ENCODE results near the gene IFNL2. TPM values are rescaled to one million over a fixed set of nuclear protein-coding genes. Genes with fewer than 3 reads are reported as not detected.

Gene IFNL2
- total and polyA plus RNA-seq, 2 donors (not counting 3 experiments of a cell fraction or from before 2014, with no cell fraction given): not detected

DNA sequence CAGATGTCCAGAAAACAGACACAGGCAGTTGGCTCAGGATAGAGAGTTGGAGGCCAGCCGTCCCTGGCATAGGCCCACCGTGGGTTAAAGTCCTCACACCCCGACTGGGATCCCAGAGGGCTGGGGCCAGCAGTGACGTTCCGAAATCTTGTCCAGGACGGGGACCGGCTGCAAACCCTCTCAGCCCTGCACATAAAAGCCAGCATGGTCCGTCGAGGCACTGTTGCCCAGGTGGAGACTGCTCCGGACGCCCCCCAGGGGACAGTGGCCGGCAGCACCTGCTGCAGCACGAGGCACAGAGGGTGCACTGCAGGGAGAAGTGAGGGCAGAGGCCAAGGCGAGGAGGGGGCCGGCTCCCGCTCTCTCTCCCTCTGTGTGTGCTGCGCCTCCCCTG is 4.3 kb upstream of the IFNL2 start:
- ChIA-PET POLR2A (no interaction called here), CTCF (interaction anchor here (1.0 kb wide), 1 partner anchor 9 kb away, joined by 3 read pairs; no protein-coding TSS in a partner anchor)
- dilution Hi-C loops (cut with MboI; ENCODE audit: extremely low pct_ligation_motif_present, low sequenced_read_pairs) (no loop called here), intact Hi-C loops (cut with micrococcal nuclease) (no loop called here)
- no peak for TF ChIP-seq MYC (IDR thresholded peaks at IDR 0.05; ENCODE audit: low read depth, low read length)
- no peak for TF ChIP-seq GATA2 (IDR thresholded peaks at IDR 0.05; ENCODE audit: insufficient read depth, insufficient read length, low read depth, low read length)
- TF ChIP-seq, protein P1, sequence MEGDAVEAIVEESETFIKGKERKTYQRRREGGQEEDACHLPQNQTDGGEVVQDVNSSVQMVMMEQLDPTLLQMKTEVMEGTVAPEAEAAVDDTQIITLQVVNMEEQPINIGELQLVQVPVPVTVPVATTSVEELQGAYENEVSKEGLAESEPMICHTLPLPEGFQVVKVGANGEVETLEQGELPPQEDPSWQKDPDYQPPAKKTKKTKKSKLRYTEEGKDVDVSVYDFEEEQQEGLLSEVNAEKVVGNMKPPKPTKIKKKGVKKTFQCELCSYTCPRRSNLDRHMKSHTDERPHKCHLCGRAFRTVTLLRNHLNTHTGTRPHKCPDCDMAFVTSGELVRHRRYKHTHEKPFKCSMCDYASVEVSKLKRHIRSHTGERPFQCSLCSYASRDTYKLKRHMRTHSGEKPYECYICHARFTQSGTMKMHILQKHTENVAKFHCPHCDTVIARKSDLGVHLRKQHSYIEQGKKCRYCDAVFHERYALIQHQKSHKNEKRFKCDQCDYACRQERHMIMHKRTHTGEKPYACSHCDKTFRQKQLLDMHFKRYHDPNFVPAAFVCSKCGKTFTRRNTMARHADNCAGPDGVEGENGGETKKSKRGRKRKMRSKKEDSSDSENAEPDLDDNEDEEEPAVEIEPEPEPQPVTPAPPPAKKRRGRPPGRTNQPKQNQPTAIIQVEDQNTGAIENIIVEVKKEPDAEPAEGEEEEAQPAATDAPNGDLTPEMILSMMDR (IDR thresholded peaks at IDR 0.05; ENCODE audit: extremely low read depth in 1 of 2, insufficient read depth in 1 of 2, low read depth in 1 of 2, low read length in 2 of 2): no peak
- no peak for TF ChIP-seq JUN (IDR thresholded peaks at IDR 0.05; ENCODE audit: borderline replicate concordance, insufficient read depth, insufficient read length, low read depth)
- no peak for TF ChIP-seq EZH2 (IDR thresholded peaks at IDR 0.05; ENCODE audit: borderline replicate concordance, low read depth, low read length, severe bottlenecking)
- TF ChIP-seq FOS (IDR thresholded peaks at IDR 0.05; ENCODE audit: borderline replicate concordance, insufficient read depth, low read length): no peak
- no peak for TF ChIP-seq POLR2AphosphoS5 (IDR thresholded peaks at IDR 0.05; ENCODE audit: insufficient read depth, low read depth, low read length)
- TF ChIP-seq, protein P2, sequence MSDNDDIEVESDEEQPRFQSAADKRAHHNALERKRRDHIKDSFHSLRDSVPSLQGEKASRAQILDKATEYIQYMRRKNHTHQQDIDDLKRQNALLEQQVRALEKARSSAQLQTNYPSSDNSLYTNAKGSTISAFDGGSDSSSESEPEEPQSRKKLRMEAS (IDR thresholded peaks at IDR 0.05; ENCODE audit: insufficient read depth, insufficient read length): no peak
- no peak for TF ChIP-seq POLR2A (IDR thresholded peaks at IDR 0.05; ENCODE audit: low read depth, low read length)
- no peaks in the 10 kb centered on the region for H4K20me1 ChIP-seq (replicated peaks; ENCODE audit: control insufficient read depth, extremely low read depth, insufficient read depth, low read length)
- no peak overlapping the region for H3K4me3 ChIP-seq (replicated peaks in 1 of 3; ENCODE audit: insufficient read depth in 1 of 3, low read depth in 1 of 3, low read length in 3 of 3)
- H3K4me2 ChIP-seq (ENCODE audit: insufficient read depth, low read length): no peak overlapping the region
- no peaks in the 10 kb centered on the region for H3K79me2 ChIP-seq (ENCODE audit: control insufficient read depth, insufficient read depth, low read length)
- peaks cover 32 to 42% of the 10 kb centered on the region in 2 experiments for H3K27me3 ChIP-seq (ENCODE audit: control insufficient read depth in 2 of 2, insufficient read depth in 2 of 2, low read length in 2 of 2)
- no TSS peak for BruUV-seq (replicated peaks)
- no peak overlapping the region for H3K27ac ChIP-seq (ENCODE audit: insufficient read depth, low read depth, low read length)
- no peak for FAIRE-seq
- DNase-seq (ENCODE audit: low read depth, low spot score): no peak
- H3K9ac ChIP-seq (replicated peaks; ENCODE audit: extremely low read depth, insufficient read depth, low read length): no peak overlapping the region
- H3K9me3 ChIP-seq (replicated peaks; ENCODE audit: control insufficient read depth, insufficient read depth, low read length): no peaks in the 10 kb centered on the region
- no peaks in the 10 kb centered on the region for H3K9me1 ChIP-seq (replicated peaks; ENCODE audit: control insufficient read depth, extremely low read depth, insufficient read depth, low read length)
- no peaks in the 10 kb centered on the region for H3K4me1 ChIP-seq (ENCODE audit: control insufficient read depth, extremely low read depth, insufficient read depth, low read length)
- H3K36me3 ChIP-seq (ENCODE audit: control insufficient read depth in 2 of 2, extremely low read depth in 1 of 2, insufficient read depth in 2 of 2, low read length in 2 of 2): no peaks in the 10 kb centered on the region
- H2AFZ ChIP-seq (ENCODE audit: low read depth, low read length): no peak overlapping the region

All from endothelial cell of umbilical vein (primary cell).